ENCODE results near the gene TBC1D14.

- TF ChIP-seq YY1 (IDR thresholded peaks at IDR 0.05; ENCODE audit: insufficient read depth, insufficient read length): no peak
- TF ChIP-seq ZNF274 (IDR thresholded peaks at IDR 0.05; ENCODE audit: low read depth, low read length): no peak
- TF ChIP-seq SUZ12 (IDR thresholded peaks at IDR 0.05; ENCODE audit: extremely low read depth, insufficient read depth, insufficient read length): no peak
These were observed 150.0 kb downstream of the TBC1D14 start for GRCh38 chr4:7059662-7060061.
